Thoracic aorta (tissue), 2 donors: Measurements from ENCODE around the gene GSTO2. TPM values are rescaled to one million over a fixed set of nuclear protein-coding genes. Genes with fewer than 3 reads are reported as not detected.

Experiments
- ATAC-seq: fragments of 150-250 bp; one replicate; pipeline ENCODE4 v1.8.0; 2017; ENCODE audit warnings: low read depth; ENCODE audit not compliant: insufficient number of reproducible peaks, low FRiP score
- DNase-seq: peaks from one replicate; pipeline ENCODE4 v3.0.0-alpha.2; 2020; ENCODE audit warnings: low spot score
- H3K27ac ChIP-seq, 2 donors: fragments of 200-600 bp; sonication (generic); 1 replicate in 1 of 2; 2 replicates in 1 of 2; pipeline ENCODE4 v1.5.1; 2016; ENCODE audit warnings: mild to moderate bottlenecking in 2 of 2, moderate library complexity in 2 of 2
- H3K27me3 ChIP-seq: fragments of 200-600 bp; sonication (generic); replicated peaks from 2 replicates; pipeline ENCODE4 v1.6.0; 2016; ENCODE audit warnings: mild to moderate bottlenecking; ENCODE audit not compliant: insufficient read depth
- H3K36me3 ChIP-seq: fragments of 200-600 bp; sonication (generic); one replicate; pipeline ENCODE4 v1.5.1; 2016
- H3K4me1 ChIP-seq, 2 donors: fragments of 200-600 bp; sonication (generic); 1 replicate in 1 of 2; 2 replicates in 1 of 2; pipeline versions ENCODE4 v1.5.1 to v1.6.0; 2016; ENCODE audit warnings: low read depth in 2 of 2, mild to moderate bottlenecking in 1 of 2; ENCODE audit not compliant: control insufficient read depth in 1 of 2
- H3K4me3 ChIP-seq: fragments of 200-600 bp; sonication (generic); 2 replicates; pipeline ENCODE4 v1.5.1; 2016; ENCODE audit warnings: mild to moderate bottlenecking
- H3K9me3 ChIP-seq: fragments of 200-600 bp; sonication (generic); 2 replicates; pipeline ENCODE4 v1.5.1; 2016
- CTCF ChIP-seq: fragments of 200-600 bp; sonication (generic); IDR thresholded peaks from one replicate; pipeline ENCODE4 v1.5.1; 2019; ENCODE audit warnings: antibody characterized with exemption
- total RNA-seq, 2 donors: library from RNA; depleted of rRNA; stranded (reverse); fragments of >200 nt; gene quantifications; one replicate each; pipeline versions ENCODE4 v1.1.0 to v1.2.3, GENCODE V29; 2016

GSTO2 gene
- total RNA-seq, 2 donors from 2014 or later: 2.8 to 3.0 TPM

GRCh38 chr10:104267721-104268404, 1.1 kb upstream of the GSTO2 start:
- no peaks in the 10 kb centered on the region for H3K27me3 ChIP-seq
- H3K36me3 ChIP-seq: peaks cover 9% of the 10 kb centered on the region
- no peak for DNase-seq
- H3K4me3 ChIP-seq: peak overlapping the region; percentile 90
- no peaks in the 10 kb centered on the region for H3K9me3 ChIP-seq
- H3K4me1 ChIP-seq: peaks cover 10 to 13% of the 10 kb centered on the region in 2 donors
- no peak for ATAC-seq
- no peak for TF ChIP-seq CTCF
- H3K27ac ChIP-seq: peak overlapping the region; percentile 73 to 91

GRCh38 chr10:104268405-104268712, 625 bp upstream of the GSTO2 start:
- no peak for DNase-seq
- peak overlapping the region; percentile 90 for H3K4me3 ChIP-seq
- H3K27me3 ChIP-seq: no peaks in the 10 kb centered on the region
- no peak for TF ChIP-seq CTCF
- peak overlapping the region; percentile 73 to 91 for H3K27ac ChIP-seq
- peaks cover 9% of the 10 kb centered on the region for H3K36me3 ChIP-seq
- ATAC-seq: no peak
- no peaks in the 10 kb centered on the region for H3K9me3 ChIP-seq
- H3K4me1 ChIP-seq: peaks cover 10 to 13% of the 10 kb centered on the region in 2 donors

- Histone ChIP-seq H3K4me3 (no peak overlapping the region), H3K9me3 (no peaks in the 10 kb centered on the region), H3K27me3 (no peaks in the 10 kb centered on the region), H3K27ac (no peak overlapping the region), H3K36me3 (no peaks in the 10 kb centered on the region), H3K4me1 (peaks cover under 1 to 13% of the 10 kb centered on the region in 2 donors)
- DNase-seq (no peak), ATAC-seq (no peak)
- TF ChIP-seq CTCF: no peak
Measured at GRCh38 chr10:104273286-104273685, 4.3 kb downstream of the GSTO2 start.

GRCh38 chr10:104273899-104274575, 5.1 kb downstream of the GSTO2 start:
- no peaks in the 10 kb centered on the region for H3K27me3 ChIP-seq
- no peak for ATAC-seq
- no peak for TF ChIP-seq CTCF
- no peak overlapping the region for H3K27ac ChIP-seq
- no peaks in the 10 kb centered on the region for H3K36me3 ChIP-seq
- no peaks in the 10 kb centered on the region for H3K9me3 ChIP-seq
- H3K4me1 ChIP-seq: peaks cover 0 to 11% of the 10 kb centered on the region in 2 donors
- DNase-seq: no peak
- H3K4me3 ChIP-seq: peak overlapping the region; percentile 57

GRCh38 chr10:104274762-104275721, 6.1 kb downstream of the GSTO2 start:
- Histone ChIP-seq H3K36me3 (no peaks in the 10 kb centered on the region), H3K4me3 (peak overlapping the region; percentile 57), H3K27ac (no peak overlapping the region), H3K4me1 (peaks cover 0 to 7% of the 10 kb centered on the region in 2 donors), H3K27me3 (no peaks in the 10 kb centered on the region), H3K9me3 (no peaks in the 10 kb centered on the region)
- DNase-seq: no peak
- ATAC-seq: no peak
- TF ChIP-seq CTCF: peak; percentile 82
